HG02870 (cell line): ENCODE data around the gene MORN5.

Experiments used
- ATAC-seq: cut with Tn5 transposase; IDR thresholded peaks from one replicate; pipeline ENCODE4 v1.9.1; 2021; ENCODE audit warnings: mild to moderate bottlenecking, moderate library complexity; ENCODE audit not compliant: unreplicated experiment

Gene MORN5

GRCh38 chr9:122188369-122188768, 28.7 kb downstream of the MORN5 start:
- no peak for ATAC-seq

GRCh38 chr9:122190597-122191381, 31.1 kb downstream of the MORN5 start:
- no peak for ATAC-seq

- no peak for ATAC-seq
These were observed 31.9 kb downstream of the MORN5 start for GRCh38 chr9:122191584-122191983.

GRCh38 chr9:122192261-122192875, 32.7 kb downstream of the MORN5 start:
- ATAC-seq: no peak

GRCh38 chr9:122192914-122193525, 33.3 kb downstream of the MORN5 start:
- no peak for ATAC-seq

GRCh38 chr9:122193651-122194050, 33.9 kb downstream of the MORN5 start:
- no peak for ATAC-seq

GRCh38 chr9:122195875-122196274, 36.2 kb downstream of the MORN5 start:
- ATAC-seq: no peak

- no peak for ATAC-seq
These were observed 37.7 kb downstream of the MORN5 start for GRCh38 chr9:122197426-122197825.

GRCh38 chr9:122197882-122198281, 38.2 kb downstream of the MORN5 start:
- no peak for ATAC-seq

- ATAC-seq: no peak
These were observed 41.4 kb downstream of the MORN5 start for GRCh38 chr9:122200960-122201595.

- no peak for ATAC-seq
These were observed 41.9 kb downstream of the MORN5 start for GRCh38 chr9:122201641-122202040.

- no peak for ATAC-seq
These were observed 42.4 kb downstream of the MORN5 start for GRCh38 chr9:122202111-122202510.

- no peak for ATAC-seq
These were observed 44.3 kb downstream of the MORN5 start for GRCh38 chr9:122204055-122204454.

GRCh38 chr9:122204491-122204890, 44.8 kb downstream of the MORN5 start:
- no peak for ATAC-seq

GRCh38 chr9:122205176-122205575, 45.5 kb downstream of the MORN5 start:
- ATAC-seq: no peak

GRCh38 chr9:122206118-122207046, 46.7 kb downstream of the MORN5 start:
- no peak for ATAC-seq

- no peak for ATAC-seq
These were observed 47.4 kb downstream of the MORN5 start for GRCh38 chr9:122207096-122207495.

GRCh38 chr9:122209451-122209850, 49.7 kb downstream of the MORN5 start:
- ATAC-seq: no peak

- ATAC-seq: no peak
These were observed 52.8 kb downstream of the MORN5 start for GRCh38 chr9:122212473-122213004.

- ATAC-seq: no peak
These were observed 53.4 kb downstream of the MORN5 start for GRCh38 chr9:122213102-122213588.
